Epithelial cell of prostate (primary cell): ENCODE data around the gene KIAA1549.
A peak's percentile ranks its signal among the peaks of the same experiment; 100 is the strongest.
"Not testable (repeated sequence)": the region's sequence is repeated elsewhere in the genome, so short reads cannot be mapped to it uniquely, and the experiment has no call there.

ENCODE experiments used
- DNase-seq: peaks from one replicate; pipeline ENCODE4 v3.0.0-alpha.2; 2011; ENCODE audit warnings: low read depth, low spot score
- H3K27ac ChIP-seq: fragments of 450-650 bp; 2 replicates; pipeline ENCODE4 v1.5.1; 2017; ENCODE audit warnings: mild to moderate bottlenecking

The KIAA1549 gene

DNA sequence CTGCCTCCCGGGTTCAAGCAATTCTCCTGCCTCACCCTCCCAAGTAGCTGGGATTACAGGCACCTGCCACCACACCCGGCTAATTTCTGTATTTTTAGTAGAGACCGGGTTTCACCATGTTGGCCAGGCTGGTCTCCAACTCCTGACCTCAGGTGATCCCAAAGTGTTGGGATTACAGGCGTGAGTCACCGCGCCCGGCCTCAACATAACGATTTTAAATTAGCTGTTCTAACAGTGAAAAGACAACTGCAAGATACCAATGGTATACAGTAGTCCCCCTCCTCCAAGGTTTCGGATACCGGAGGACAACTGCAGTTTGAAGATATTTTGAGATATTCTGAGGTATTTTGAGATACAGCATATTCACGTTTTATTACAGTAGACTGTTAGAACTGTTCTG is 5.0 kb downstream of the KIAA1549 start:
- not testable (repeated sequence) for H3K27ac ChIP-seq, DNase-seq

DNA sequence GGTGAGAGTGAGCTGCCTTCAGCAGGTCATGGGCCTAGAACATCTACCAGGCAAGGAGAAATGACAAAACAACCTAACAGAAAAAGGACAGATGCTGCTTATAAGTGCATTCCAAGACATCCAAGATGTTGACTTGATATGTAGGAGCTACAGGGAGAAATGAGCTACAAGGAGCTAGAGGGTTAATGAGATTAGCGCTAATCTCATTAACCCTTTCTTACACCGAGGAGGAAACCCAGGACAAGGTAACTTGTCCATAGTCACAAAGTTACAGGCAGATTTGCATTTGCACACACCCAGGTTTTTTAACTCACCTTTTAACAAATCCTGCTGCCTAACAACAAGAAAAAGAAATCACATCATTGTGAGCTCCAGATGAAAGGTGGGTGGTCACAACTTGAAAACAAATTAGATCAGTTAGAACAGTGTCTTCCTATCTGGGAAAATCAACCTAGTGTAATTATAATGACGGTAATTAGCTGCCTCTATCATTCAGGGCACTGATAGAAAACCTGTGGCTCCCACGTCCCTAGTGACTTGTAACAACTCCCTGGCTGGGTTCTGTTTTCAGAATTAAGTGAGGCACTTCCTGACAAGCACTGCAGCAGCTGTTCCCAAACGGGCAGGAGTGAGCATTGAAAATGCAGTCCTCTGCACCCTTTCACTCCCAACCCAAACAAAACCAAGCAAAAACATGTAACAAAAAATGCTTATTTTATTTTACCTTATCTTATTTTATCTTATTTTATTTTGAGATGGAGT is 5.7 kb downstream of the KIAA1549 start:
- DNase-seq: no peak
- no peak overlapping the region for H3K27ac ChIP-seq

DNA sequence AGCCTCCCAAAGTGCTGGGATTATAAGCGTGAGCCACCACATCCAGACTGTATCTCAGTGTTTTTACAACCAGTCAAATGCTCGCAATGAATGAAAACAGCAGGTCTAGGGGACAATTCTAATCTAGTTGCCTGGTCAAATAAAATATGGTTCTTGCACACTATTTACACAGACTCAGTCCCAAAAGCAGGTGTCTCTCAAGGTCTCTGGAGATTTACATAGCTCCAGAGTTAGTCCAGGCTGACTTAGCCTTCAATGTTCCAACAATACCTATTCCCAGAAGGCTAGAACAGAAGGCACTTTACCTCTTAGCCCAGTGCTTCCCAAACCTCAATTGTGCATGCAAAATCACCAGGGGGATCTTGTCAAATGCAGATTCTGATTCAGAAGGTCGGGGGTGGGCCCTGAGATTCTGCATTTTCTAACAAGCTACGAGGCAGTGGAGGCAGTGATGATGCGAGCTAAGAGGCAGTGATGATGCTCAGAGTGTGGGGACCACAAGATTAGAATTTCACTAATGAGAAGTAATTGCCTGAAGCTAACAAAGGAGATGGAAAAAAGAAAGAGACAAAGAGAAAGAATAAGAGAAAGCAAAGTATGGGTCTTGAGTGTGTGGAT is 6.4 kb downstream of the KIAA1549 start:
- no peak for DNase-seq
- no peak overlapping the region for H3K27ac ChIP-seq

DNA sequence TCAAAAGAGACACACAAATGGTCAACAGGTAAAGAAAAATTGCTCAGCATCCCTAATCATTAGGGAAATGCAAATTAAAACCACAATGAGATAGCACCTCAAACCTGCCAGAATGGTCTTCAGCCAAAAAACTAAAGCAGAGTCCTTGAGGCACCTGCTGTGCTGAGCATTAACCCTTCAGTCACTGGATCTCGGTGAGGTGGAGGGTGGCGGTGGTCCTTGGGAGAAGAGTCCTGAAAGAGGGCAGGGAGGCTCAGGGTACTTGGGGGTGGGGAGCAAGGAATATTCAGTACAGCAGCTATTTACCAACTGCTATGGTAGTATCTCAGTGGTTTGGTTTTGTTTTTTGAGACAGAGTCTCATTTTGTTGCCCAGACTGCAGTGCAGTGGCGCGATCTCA is 7.1 kb downstream of the KIAA1549 start:
- no peak overlapping the region for H3K27ac ChIP-seq
- DNase-seq: no peak

DNA sequence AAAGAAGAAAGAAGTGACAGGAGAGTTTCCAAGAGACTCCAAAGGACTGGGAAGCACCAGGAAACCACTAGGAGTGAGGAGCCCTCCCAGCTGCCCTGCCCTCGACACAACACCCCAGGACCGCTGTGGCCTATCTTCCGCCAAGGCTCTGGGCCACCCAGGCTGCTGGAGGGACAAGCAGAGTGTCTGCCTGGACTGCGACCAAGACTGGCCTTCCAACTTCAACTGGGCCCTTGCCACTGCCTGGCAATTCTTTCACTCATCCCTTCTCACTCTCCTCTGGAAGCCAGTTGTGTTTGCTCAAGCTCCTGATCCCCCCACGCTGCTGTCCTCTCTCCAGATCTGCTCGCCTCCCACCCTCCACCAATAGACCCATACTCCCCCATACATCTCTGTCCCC is 10.2 kb downstream of the KIAA1549 start:
- DNase-seq: no peak
- no peak overlapping the region for H3K27ac ChIP-seq

DNA sequence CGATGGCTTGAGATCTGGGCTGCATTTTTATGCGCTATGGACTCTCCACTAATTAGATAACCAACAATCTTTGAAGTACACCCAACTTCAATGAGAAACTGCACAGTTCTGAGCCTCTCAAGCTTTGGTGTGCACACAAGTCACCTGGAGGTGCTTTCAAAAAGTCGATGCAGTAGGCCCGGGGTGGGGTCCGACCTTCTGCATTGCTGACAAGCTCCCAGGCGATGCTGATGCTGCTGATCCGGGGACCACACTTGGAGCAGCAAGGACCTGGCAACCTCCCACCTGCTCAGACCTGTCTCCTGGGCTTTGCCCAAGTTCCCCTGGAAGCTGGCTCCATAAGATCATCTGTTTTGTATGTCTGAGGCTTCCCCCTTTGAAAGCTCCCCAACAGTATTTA is 10.7 kb downstream of the KIAA1549 start:
- no peak for DNase-seq
- H3K27ac ChIP-seq: no peak overlapping the region

DNA sequence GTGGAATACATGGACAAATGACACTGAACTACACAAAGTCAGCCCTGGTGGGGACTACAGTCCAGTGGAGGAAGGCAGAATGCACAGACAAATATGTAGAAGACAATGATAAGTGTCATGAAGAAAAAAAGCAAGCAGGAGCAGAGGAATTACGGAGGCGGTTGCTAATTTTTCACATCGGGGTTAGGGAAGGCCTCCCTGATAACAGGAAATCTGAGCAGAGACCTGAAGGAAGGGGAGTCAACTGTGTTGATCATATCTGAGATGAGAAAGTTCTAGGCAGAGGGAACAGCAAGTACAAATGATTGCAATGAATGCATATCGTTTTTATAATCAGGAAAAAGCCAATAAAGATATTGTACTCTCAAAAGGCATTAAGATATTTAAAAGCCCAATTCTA is 14.0 kb downstream of the KIAA1549 start:
- no peak overlapping the region for H3K27ac ChIP-seq
- no peak for DNase-seq

DNA sequence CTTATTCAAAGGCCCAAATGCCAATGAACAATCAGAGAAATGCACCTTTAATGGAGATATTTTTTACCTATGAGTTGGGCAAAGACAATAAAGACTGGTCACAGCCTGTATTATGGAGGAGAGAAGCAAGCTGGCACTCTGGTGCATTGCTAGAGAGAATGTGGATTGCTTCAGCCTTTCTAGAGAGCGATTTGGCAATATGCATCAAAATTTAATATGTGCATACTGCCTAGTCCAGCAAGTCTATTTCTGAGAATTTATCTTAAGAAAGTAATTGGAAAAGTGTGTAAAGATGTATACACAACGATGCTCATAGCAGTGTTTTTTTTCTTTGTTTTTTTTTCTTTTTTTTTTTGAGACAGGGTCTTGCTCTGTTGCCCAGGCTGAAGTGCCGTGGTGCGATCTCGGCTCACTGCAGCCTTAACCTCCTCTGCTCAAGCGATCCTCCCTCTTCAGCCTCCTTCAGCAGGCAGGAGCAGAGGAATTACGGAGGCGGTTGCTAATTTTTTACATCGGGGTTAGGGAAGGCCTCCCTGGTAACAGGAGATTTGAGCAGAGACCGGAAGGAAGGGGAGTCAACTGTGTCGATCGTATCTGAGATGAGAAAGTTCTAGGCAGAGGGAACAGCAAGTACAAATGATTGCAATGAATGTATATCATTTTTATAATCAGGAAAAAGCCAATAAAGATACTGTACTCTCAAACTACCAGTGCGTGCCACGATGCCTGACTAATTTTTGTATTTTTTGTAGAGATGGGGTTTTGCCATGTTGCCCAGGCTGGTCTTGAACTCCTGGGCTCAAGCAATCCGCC is 16.4 kb downstream of the KIAA1549 start:
- DNase-seq: no peak
- H3K27ac ChIP-seq: no peak overlapping the region

DNA sequence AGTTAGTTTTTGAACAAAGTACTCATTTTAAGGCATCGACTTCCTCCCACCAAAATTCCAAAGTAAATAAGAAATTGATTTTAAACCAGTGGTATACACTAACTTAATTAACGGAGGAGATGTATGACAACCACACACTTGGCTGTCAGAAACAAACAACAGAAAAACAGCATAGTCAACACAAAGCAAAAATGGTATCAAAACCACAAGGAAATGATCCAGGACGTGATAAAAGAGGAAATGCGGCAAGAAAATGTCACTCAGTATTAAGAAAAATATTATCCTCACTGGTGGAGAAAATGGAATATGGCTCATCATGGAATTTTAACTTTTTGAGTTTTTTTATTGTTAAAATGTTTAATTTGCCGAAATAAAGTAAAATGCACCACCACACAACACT is 17.5 kb downstream of the KIAA1549 start:
- no peak for DNase-seq
- no peak overlapping the region for H3K27ac ChIP-seq

DNA sequence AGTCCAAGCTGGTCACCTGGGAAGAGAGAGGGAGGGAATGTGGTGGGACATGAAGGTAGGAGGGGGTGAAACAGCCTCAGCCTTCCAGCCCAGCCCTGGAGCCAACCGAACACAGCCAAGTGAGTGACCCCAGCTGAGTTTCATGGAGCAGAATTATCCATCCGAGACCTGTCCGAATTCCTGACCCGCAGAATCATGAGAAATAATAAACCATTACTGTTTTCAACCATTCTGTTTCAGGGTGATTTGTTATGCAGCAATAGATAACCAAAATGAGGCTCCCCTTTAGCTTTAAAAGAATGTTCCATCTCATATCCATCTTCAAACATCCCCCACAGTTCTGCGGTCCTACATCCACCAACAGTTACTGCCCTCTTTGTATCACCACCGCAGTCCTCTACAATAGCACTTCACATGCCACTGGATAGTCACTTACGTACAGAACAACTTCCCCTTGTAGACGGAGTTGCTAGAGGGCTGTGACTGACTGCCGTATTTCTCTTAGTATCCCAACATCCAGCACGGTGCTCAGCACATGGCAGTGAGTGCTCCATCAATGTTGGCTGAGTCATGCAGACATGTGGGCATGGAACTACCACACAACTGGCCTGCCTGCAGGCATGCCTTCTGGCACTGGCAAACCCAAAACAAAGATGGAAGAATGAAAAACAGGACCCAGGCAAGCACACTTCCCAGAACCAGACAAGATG is 18.5 kb downstream of the KIAA1549 start:
- DNase-seq: no peak
- H3K27ac ChIP-seq: no peak overlapping the region

DNA sequence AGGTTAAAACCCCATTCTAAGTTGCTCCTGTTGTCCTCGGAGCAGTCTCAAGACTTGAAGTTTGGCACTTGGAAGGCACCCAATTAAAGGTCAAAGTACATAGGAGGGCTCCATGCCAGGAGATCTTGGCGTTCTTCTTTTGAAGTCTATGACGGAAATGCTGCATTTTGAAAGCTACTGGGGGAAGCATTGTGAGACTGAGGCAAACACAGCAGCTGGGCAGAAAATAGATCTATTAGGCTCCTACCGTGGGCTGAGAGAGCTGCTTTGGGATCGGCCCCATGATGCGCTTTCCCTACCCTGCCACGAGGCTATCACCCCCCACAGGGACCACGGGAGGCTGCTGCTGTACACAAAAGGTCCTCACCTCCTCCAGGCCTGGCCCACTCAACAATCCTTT is 20.0 kb downstream of the KIAA1549 start:
- no peak for DNase-seq
- H3K27ac ChIP-seq: no peak overlapping the region

DNA sequence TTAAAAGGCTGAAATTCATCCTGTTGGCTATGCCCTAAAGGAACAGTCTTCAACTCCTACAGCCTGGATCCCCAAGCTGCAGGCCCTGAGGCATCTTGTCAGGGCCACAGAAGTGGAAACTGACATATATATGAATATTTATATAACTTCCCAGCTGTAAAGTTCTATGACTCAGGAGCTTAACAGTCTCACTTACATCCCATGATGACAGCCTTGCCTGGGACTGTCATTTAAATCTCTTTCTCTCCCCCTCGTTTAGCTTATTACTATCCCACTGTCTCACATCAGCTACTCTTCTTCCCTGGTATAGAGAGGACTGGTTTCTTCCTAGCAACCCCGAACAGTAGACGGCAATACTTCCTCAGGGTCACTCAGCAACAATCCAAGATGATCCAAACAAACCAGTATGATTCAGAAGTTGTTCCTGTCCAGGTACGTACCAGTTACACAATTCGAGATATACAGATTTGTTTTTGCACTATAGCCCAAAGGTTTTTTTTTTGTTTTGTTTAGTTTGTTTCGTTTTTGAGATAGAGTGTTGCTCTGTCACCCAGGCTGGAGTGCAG is 22.7 kb downstream of the KIAA1549 start:
- no peak overlapping the region for H3K27ac ChIP-seq
- DNase-seq: peak; percentile 56

DNA sequence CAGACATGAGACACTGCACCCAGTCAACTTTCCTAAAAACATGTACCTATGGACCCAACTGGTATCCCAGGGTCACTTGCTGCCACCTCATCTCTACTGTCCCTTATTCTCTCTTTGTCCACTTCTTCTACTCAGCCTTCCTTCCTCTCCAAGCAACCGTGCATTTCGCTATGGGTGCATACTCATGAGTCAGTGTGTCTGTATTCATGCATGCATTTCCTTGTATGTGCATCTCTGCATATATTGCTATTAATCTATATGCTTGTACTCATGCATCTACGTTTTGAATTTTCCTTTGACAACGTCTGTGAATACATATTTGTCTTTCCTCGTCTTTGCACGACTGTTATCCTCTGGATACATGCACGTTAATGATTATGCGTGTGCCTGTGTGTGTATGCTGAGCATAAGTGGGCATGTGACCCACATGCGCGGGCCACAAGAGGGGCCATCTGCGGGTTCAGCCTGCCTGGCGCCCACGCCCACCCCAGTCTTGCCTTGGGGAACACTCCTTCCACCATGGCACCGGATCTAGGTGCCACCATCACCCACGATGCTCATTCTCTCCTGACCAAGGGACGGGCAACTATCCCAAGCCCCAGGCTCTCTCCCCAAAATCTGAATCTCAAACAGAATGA is 23.3 kb downstream of the KIAA1549 start:
- no peak for DNase-seq
- no peak overlapping the region for H3K27ac ChIP-seq

DNA sequence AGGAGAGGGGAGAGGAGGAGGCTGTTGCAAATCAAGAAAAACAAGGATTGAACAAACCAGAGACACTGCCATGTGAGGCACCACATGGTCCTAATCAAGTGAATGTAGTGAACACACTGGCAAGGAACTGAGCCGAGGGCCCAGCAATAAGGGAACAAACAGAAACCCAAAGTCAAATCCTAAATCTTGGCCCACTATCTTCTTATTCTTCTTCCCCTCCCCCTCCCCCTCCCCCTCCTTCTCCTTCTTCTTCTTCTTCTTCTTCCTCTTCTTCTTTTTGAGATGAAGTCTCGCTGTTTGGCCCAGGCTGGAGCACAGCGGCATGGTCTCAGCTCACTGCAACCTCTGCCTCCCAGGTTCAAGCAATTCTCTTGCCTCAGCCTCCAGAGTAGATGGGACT is 24.0 kb downstream of the KIAA1549 start:
- no peak overlapping the region for H3K27ac ChIP-seq
- no peak for DNase-seq

DNA sequence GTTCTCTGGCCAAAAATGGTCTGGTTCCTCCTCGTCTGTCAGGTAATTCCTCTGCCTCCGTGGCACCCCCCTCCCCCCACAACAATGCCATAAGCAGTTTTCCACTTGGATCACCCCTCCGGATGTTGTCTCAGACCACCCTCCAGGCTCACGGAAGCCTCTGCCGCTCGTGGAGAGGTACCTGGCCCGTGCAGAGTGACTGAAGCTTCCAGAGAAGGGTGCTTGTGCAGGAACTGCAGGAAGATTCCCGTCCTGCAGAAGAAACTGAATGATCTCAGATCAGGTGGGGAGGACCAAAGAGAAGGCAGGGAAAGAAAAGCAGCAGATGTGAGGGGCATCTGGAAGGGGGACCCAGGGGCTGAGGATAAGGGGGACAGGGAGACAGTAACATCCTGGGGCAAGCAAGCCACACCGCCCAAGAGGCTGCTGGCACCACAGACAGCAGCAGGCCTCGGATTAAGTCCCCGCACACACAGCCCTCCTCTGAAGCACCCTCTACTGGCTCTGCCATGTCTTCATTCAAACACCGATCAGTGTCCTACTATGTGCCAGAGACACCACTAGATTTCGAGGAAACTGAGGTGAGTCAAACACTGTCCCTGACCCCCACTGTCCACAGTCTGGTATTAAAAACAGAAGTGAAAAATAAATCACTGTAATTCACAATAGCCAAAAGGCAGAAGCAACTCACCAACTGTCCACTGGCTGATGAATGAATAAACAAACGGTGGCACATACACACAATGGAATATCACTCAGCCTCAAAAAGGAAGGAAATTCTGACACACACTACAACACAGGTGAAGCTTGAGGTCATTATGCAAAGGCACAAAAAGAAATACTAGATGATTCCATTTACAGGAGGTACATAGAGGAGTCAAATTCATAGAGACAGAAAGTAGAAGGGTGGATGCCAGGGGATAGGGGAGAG is 26.4 kb downstream of the KIAA1549 start:
- no peak overlapping the region for H3K27ac ChIP-seq

DNA sequence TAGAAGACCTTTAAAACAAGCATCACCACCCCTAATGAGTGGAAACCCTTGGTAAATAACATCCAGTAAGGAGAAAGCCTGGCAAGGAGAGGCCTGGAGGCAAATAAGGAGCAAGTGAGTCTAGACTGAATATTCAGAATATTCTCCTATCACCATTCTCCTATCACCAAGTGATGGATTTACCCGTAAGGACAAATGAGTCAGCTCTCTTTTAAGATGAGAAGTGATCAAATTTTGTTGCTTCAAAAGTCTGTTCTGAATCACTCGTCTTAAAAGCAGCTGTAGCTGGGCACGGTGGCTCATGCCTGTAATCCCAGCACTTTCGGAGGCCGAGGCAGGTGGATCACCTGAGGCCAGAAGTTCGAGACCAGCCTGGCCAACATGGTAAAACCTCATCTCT is 28.4 kb downstream of the KIAA1549 start:
- no peak overlapping the region for H3K27ac ChIP-seq
- no peak for DNase-seq

More for the DNA sequence above, 26.4 kb downstream of the KIAA1549 start:
- DNase-seq: no peak

DNA sequence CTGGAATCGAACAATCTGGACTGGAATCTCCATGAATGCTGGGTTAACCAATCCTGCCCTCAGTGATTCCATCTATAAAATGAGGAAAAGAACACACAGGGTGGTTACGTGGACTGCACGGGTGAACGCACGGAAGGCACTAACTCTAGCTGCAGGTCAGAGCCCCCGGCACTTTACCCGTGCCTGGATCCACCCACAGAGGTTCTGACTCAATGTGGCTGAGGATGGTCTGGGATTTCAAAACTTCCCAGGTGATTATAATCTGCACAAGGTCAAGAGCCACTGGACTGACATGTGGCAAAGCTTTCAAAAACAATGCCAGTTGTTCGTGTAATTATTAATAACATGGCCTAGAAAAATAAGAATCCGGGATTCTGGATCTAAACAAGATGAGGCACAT is 29.2 kb downstream of the KIAA1549 start:
- H3K27ac ChIP-seq: no peak overlapping the region
- DNase-seq: no peak

DNA sequence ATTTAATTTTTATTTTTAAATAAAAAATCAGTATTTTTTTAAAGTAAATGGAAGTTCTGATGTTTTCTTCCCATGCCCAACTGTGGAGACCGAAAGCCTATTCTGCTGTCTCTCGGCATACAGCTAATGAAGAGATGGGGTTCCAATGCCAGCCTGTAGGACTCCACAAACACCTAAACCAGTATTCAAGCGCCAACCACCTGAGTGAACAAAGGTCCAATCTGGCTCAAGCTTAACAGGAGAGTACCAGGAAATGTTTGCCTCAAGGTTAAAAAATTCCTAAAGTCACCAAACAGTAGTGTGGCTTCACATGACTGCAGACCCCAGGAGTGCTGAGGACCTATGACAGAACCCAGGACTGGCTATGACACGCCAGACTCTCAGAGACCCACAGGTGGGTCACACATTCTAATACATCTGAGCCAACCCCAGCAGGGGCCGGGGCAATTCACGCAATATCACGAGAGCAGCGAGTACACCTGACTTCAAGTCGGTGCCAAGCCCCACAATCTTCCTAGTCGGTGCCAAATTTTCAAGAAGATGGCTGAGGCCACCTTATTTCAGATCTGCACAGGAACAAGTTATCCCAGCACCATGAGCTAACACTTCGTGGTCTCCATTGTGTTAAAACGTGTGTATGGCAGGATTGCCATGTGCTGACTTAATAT is 31.6 kb downstream of the KIAA1549 start:
- no peak overlapping the region for H3K27ac ChIP-seq
- DNase-seq: no peak
